Measurements from ENCODE around the gene CATSPERB. TPM values are rescaled to one million over a fixed set of nuclear protein-coding genes. Genes with fewer than 3 reads are reported as not detected.

The CATSPERB gene
- total and polyA plus RNA-seq, 2 of the 8 experiments (the other 6 are each of a cell fraction or from before 2014, with no cell fraction given): 0.11 to 0.30 TPM

DNA sequence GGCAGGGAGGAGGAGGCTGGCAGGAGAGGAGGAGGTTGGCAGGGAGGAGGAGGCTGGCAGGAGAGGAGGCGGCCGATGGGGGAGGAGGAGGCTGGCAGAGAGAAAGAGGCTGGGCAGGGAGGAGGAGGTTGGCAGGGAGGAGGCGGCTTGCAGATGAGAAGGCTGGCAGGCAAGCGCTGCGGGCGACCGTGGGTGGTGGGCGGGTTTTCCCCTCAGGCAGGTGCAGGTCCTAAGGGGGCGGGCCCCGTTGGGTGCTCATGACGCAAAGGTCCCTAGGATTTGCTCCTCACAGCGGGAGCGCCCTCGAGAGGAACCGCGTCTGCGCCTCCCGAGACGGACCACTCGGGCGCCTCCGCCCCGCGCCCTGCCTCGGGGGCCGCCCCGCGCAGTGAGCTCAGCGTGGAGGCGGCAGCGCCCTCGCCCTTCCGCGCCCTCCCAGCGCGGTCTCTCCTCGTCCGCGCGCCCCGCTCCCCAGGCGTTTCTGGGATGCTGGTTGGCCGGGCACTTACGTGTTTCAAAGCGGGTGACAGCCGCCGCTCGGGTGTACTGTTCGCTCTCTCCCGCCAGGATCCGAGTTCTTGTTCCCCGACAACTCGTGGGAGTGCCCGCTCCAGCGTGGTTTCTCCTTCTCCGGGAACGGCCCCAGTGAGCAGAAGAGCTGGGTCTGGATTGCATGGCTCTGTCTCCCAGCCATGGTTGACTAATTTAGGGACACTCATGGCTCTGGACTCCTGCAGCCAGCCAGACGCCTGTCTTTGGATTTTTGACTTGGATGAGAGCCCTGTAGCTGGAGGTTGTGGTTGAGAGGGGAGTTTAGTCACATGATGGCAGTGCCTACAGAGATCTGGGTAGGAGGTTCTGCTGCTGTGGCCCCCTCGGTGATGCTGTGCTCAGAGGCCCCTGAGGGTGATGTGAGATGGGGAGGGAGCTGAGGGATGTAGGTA is 157.7 kb downstream of the CATSPERB start:
- Histone ChIP-seq H2BK12ac (ENCODE audit: low read depth, low read length) (no peak overlapping the region), H3K9ac (replicated peaks in 1 of 4; ENCODE audit: extremely low read depth in 1 of 4, low read depth in 3 of 4, low read length in 3 of 4) (peak overlapping the region in 1 of 4 experiments; percentile 14; a peak in 1 of 7 replicates), H2AFZ (ENCODE audit: low read length) (peak overlapping the region; percentile 34; the same call in 1 of the 2 replicates), H3K56ac (replicated peaks; ENCODE audit: insufficient read length, low read depth, low read length) (no peak overlapping the region), H2BK20ac (ENCODE audit: low read length) (no peak overlapping the region), H3K23ac (ENCODE audit: insufficient read length) (no peak overlapping the region), H3K4me2 (ENCODE audit: insufficient read depth in 1 of 2, low read depth in 2 of 2, low read length in 2 of 2) (peak overlapping the region; percentile 74 to 77), H3K14ac (ENCODE audit: insufficient read length) (no peak overlapping the region), H2AK5ac (ENCODE audit: low read depth, low read length) (no peak overlapping the region), H4K8ac (ENCODE audit: extremely low read depth, insufficient read depth, low read length) (peak overlapping the region; percentile 65), H2BK120ac (replicated peaks; ENCODE audit: low read depth, low read length) (no peak overlapping the region), H3K27me3 (replicated peaks in 1 of 4; ENCODE audit: control insufficient read depth in 3 of 4, extremely low read depth in 1 of 4, insufficient read depth in 3 of 4, low read length in 3 of 4) (peaks cover 10 to 35% (median 30%) of the 10 kb centered on the region in 4 experiments), H3K23me2 (ENCODE audit: low read depth, low read length) (peaks cover 5% of the 10 kb centered on the region; the same call in 1 of the 2 replicates), H3K4me3 (ENCODE audit: extremely low read depth in 1 of 4, insufficient read depth in 2 of 4, low read depth in 3 of 4, low read length in 4 of 4) (peak overlapping the region; percentile 40 to 69 (median 62)), H3K79me2 (ENCODE audit: control insufficient read depth in 1 of 2, insufficient read depth in 2 of 2, low read length in 2 of 2) (no peaks in the 10 kb centered on the region), H4K20me1 (replicated peaks in 1 of 2; ENCODE audit: control insufficient read depth in 1 of 2, insufficient read depth in 2 of 2, low read length in 2 of 2) (no peaks in the 10 kb centered on the region), H2BK5ac (ENCODE audit: low read depth, low read length) (no peak overlapping the region), H3K9me3 (ENCODE audit: insufficient read depth in 2 of 2, low read depth in 1 of 2, low read length in 1 of 2) (peaks cover 8 to 14% of the 10 kb centered on the region in 2 experiments), H3K27ac (ENCODE audit: low read depth, low read length) (no peak overlapping the region), H4K91ac (replicated peaks; ENCODE audit: insufficient read length, low read length) (no peak overlapping the region), H3K79me1 (ENCODE audit: low read depth, low read length) (no peaks in the 10 kb centered on the region), H3K18ac (ENCODE audit: extremely low read depth, low read length) (no peak overlapping the region), H3K4me1 (replicated peaks in 1 of 4; ENCODE audit: control insufficient read depth in 3 of 4, insufficient read depth in 4 of 4, low read length in 3 of 4) (peaks cover 0 to 5% (median 3%) of the 10 kb centered on the region in 4 experiments; a peak in 5 of 7 replicates), H4K5ac (ENCODE audit: insufficient read length, low read depth, low read length) (no peak overlapping the region), H2BK15ac (ENCODE audit: low read length) (no peak overlapping the region), H3K4ac (replicated peaks; ENCODE audit: insufficient read length, low read depth, low read length) (no peak overlapping the region), H3K36me3 (ENCODE audit: control insufficient read depth in 2 of 4, insufficient read depth in 4 of 4, low read length in 3 of 4) (no peaks in the 10 kb centered on the region)
- peak in 1 of 2 experiments; percentile 66 for DNase-seq (ENCODE audit: low read depth in 1 of 2, low spot score in 2 of 2)
- CTCF ChIA-PET (ENCODE audit: partially characterized antibody): interaction anchor here (0.9 to 1.0 kb wide), 2 partner anchors 12 to 338 kb away, joined by 3 to 4 read pairs; no protein-coding TSS in a partner anchor
- 9% methylated on average over 33 of the region's 59 CpGs; no CpG with 5 or more reads in 1 of the 2 experiments for WGBS, 2 experiments (ENCODE audit: extremely low coverage in 1 of 2, insufficient coverage in 1 of 2, insufficient read length in 1 of 2, insufficient replicate concordance in 2 of 2, low coverage in 1 of 2, low lambda C conversion rate in 2 of 2, missing lambda C conversion rate in 1 of 2)
- no peak for FAIRE-seq
- TF ChIP-seq TEAD4 (IDR thresholded peaks at IDR 0.05; ENCODE audit: low read depth, low read length) (no peak), EZH2 (IDR thresholded peaks at IDR 0.05; ENCODE audit: low read depth, low read length, severe bottlenecking) (peak; percentile 44), SUZ12 (IDR thresholded peaks at IDR 0.05; ENCODE audit: low read length) (peak; percentile 39; the same call in 1 of the 2 replicates), KDM4A (IDR thresholded peaks at IDR 0.05; ENCODE audit: low read depth, low read length, severe bottlenecking) (peak; percentile 80), RBBP5 (IDR thresholded peaks at IDR 0.05; ENCODE audit: borderline replicate concordance, low read depth, low read length) (peak; percentile 39; the same call in 1 of the 2 replicates)
- POLR2A ChIA-PET (ENCODE audit: partially characterized antibody): interaction anchor here (0.7 to 1.2 kb wide), 3 partner anchors 48 to 261 kb away, joined by 3 read pairs; partner anchors contain the start of gene PPP4R3A

Data from H1 (cell line).